ENCODE data around the gene ULK4.

GRCh38 chr3:41836360-41837134 is 125.4 kb downstream of the ULK4 start:
- TF ChIP-seq CTCF (IDR thresholded peaks at IDR 0.05; ENCODE audit: insufficient read depth, low read length): no peak
- TF ChIP-seq POLR2AphosphoS5 (IDR thresholded peaks at IDR 0.05; ENCODE audit: low read depth): no peak
- TF ChIP-seq REST (IDR thresholded peaks at IDR 0.05; ENCODE audit: insufficient replicate concordance, low read depth): no peak
